Islet of Langerhans (tissue), 1 donor: ENCODE results near the gene CYBB.
A peak's percentile ranks its signal among the peaks of the same experiment; 100 is the strongest.

Experiments used
- FAIRE-seq: peaks from one replicate; lab custom pipeline; 2011; peaks lifted over from hg19 to GRCh38; lab: Jason Lieb, UNC

CYBB gene

DNA sequence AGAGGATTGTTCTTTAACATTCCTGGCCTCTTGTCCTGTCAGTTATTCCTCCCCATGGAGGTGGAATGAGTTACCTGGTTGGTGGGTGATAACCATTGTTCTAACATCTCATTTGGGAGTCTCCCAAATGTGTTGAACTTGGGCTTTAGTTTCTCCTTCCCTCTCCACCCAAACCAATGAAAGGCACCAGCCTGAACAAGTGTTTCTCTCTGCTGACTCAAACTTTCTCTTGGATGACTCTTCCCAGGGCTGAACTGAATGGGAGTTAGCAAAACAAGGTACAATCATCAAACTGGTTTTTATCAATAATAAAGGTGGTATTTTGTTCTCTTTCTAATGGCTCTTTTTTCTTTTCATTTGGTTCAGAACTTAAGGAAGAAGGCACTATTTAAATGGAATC, 64.8 kb downstream of the CYBB start:
- FAIRE-seq, result no peak

DNA sequence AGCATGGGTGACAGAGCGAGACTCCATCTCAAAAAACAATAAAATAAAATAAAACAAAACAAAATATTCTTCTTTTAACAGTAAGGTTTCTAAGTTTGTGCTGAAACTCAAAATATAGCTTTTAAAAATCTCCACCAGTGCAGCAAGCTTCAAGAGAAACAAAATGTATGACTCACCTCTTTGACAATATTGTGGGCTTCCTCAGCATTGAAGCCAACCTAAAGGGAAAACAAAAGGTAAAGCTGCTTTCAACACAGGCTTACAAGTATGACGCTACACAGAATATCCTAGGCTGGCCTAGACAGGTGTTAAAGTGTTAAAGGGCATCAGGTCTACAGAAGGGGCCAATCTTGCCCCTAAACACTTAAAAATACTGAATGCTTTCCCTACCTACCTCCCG, 66.3 kb downstream of the CYBB start:
- no peak for FAIRE-seq

DNA sequence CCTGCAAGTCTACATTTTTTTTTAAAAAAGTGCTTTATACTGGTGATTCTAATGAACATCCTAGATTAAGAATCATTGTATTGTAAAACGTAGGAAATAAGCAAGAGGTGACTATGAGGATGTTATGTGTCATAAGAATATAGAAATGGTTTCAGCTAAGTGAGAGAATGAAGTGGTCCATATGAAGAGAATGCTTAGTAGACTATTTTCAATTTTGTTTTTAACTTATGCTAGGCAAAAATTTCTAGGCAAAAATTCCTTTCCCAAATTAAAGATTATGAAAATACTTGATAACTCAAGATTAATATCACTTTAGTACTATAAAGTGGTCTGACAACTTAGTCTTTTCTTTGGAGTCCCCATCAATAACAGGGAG, 66.7 kb downstream of the CYBB start:
- FAIRE-seq, result no peak

GRCh38 chrX:37846934-37847732, 67.3 kb downstream of the CYBB start, which contains the start of gene DYNLT3:
DYNLT3 (minus strand) TSS chrX:37847571; CDS start chrX:37847510, 61 bp downstream.
- FAIRE-seq, result peak; percentile 75

- no peak for FAIRE-seq
These were observed 67.9 kb downstream of the CYBB start for GRCh38 chrX:37847733-37848197.

DNA sequence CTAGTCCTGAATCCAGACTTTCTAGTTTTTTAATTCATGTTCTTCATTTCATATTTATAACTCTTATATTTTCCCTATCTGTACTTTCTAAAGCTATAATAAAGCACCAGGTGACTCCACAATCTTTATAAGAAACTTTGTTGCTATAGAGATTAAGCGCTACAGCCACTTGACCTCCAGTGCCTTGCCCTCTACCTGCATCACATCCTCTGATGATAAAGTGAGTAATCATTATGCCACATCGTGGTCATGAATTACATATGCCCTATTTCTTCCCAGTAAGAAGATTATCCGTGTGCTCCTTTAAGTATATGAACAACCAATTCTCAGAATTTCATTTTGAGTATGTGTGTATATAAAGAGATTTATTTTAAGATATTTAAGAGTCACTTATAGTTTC, 74.3 kb downstream of the CYBB start:
- FAIRE-seq, result no peak

DNA sequence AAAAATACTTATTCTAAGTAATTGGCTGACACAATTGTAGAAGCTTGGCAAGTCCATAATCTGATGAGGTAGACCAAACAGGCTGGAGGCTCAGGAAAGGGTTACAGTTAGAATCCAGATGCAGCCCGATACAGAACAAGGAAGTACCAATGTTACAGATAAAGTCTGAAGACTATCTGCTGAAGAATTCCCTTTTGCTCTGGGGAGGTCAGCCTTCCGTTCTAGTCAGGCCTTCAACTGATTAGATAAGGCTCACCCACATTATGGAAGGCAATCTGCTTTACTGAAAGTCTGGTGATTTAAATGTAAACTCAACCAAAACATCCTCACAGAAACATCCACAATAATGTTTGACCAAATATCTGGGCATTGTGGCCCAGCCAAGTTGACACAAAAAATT, 74.9 kb downstream of the CYBB start:
- FAIRE-seq, result no peak

- FAIRE-seq, result no peak
These were observed 80.9 kb downstream of the CYBB start for GRCh38 chrX:37860721-37861120.

- no peak for FAIRE-seq
These were observed 83.0 kb downstream of the CYBB start for GRCh38 chrX:37862851-37863250.
